Activated T-cell treated with anti-CD3 and anti-CD28 coated beads, Interleukin-2, amount 50 U/mL, for 4 hours (primary cell): ENCODE results near the gene TTC23. TPM values are rescaled to one million over a fixed set of nuclear protein-coding genes. Genes with fewer than 3 reads are reported as not detected.
"Not testable (repeated sequence)": the region's sequence is repeated elsewhere in the genome, so short reads cannot be mapped to it uniquely, and the experiment has no call there.

Experiments used
- ATAC-seq, 2 donors: fragments of 200-7000 bp; cut with Tn5 transposase; one replicate each; pipeline ENCODE4 v1.10.0; 2021
- DNase-seq: peaks from one replicate; pipeline ENCODE4 v3.0.0-alpha.2; 2020
- H3K27me3 Mint-ChIP-seq: one replicate; pipeline ENCODE4 v1.8.0; 2021; ENCODE audit warnings: low read depth, mixed read lengths
- H3K36me3 Mint-ChIP-seq: one replicate; pipeline ENCODE4 v1.8.0; 2022; ENCODE audit warnings: mixed read lengths; ENCODE audit not compliant: insufficient read depth
- H3K4me1 Mint-ChIP-seq: one replicate; pipeline ENCODE4 v1.8.0; 2021; ENCODE audit warnings: low read depth, mixed read lengths
- H3K4me3 Mint-ChIP-seq: one replicate; pipeline ENCODE4 v1.8.0; 2021; ENCODE audit warnings: mild to moderate bottlenecking, moderate library complexity, mixed read lengths
- H3K9me3 Mint-ChIP-seq: one replicate; pipeline ENCODE4 v1.8.0; 2021; ENCODE audit warnings: mixed read lengths
- total RNA-seq, 3 donors: library from RNA; stranded (reverse); gene quantifications; one replicate each; pipeline ENCODE4 v1.2.1, GENCODE V29; 2021

Gene TTC23
- total RNA-seq, 3 donors from 2014 or later = 1.1 to 3.0 (median 1.6) TPM

DNA sequence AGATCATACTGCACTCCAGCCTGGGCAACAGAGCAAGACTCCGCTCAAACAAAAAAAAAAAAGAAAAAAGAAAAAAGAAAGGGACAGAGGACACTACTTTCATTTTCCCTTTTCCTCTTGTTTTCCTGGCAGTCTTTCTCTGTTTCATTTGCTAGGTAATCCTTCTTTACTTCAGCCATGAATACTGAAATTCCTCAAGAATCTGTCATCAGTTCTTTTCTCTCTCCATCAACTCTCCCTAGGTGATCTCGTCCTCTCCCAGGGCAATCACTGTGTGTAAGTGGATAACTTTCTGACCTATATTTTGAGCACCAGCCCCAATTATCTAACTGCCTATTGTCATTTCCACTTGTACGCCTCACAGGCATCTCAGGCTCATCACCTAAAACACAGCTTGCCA lies 51.5 kb downstream of the TTC23 start:
- DNase-seq (no peak), ATAC-seq (no peak)
- no peaks in the 10 kb centered on the region for H3K27me3 Mint-ChIP-seq
- H3K9me3 Mint-ChIP-seq = no peaks in the 10 kb centered on the region
- no peak overlapping the region for H3K4me3 Mint-ChIP-seq
- no peaks in the 10 kb centered on the region for H3K4me1 Mint-ChIP-seq
- H3K36me3 Mint-ChIP-seq = peaks cover 3% of the 10 kb centered on the region

DNA sequence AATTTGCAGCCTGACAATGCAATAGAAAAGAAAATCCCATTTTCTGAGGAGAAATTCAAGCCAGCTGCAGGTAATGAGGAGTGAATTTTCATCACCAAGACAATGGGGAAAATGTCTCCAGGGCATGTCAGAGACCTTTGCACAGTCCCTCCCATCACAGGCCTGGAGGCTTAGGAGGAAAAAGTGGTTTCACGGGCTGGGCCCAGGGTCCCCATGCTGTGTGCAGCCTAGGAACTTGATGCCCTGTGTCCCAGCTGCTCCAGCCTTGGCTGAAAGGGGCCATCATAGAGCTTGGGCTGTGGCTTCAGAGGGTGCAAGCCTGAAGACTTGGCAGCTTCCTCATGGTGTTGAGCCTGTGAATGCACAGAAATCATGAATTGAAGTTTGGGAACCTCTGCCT lies 57.2 kb downstream of the TTC23 start:
- H3K27me3 Mint-ChIP-seq, H3K4me1 Mint-ChIP-seq, DNase-seq, H3K36me3 Mint-ChIP-seq, H3K4me3 Mint-ChIP-seq, ATAC-seq, H3K9me3 Mint-ChIP-seq: not testable (repeated sequence)

DNA sequence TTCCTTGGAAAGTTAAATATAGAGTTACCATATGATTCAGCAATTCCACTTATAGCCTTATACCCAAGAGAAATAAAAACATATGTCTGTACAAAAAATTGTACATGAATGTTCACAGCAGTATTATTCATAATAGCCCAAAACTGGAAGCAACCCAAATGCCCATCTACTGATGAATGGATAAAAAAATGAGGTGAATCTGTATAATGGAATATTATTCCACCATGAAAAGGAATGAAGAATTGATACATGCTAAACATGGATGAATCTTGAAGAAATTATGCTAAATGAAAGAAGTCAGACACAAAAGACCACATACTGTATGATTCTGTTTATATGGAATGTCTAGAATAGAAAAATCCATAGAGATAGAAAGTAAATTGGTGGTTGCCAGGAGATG lies 61.4 kb downstream of the TTC23 start:
- H3K36me3 Mint-ChIP-seq = no peaks in the 10 kb centered on the region
- DNase-seq (no peak), ATAC-seq (no peak)
- no peaks in the 10 kb centered on the region for H3K4me1 Mint-ChIP-seq
- H3K27me3 Mint-ChIP-seq = no peaks in the 10 kb centered on the region
- no peaks in the 10 kb centered on the region for H3K9me3 Mint-ChIP-seq
- no peak overlapping the region for H3K4me3 Mint-ChIP-seq

DNA sequence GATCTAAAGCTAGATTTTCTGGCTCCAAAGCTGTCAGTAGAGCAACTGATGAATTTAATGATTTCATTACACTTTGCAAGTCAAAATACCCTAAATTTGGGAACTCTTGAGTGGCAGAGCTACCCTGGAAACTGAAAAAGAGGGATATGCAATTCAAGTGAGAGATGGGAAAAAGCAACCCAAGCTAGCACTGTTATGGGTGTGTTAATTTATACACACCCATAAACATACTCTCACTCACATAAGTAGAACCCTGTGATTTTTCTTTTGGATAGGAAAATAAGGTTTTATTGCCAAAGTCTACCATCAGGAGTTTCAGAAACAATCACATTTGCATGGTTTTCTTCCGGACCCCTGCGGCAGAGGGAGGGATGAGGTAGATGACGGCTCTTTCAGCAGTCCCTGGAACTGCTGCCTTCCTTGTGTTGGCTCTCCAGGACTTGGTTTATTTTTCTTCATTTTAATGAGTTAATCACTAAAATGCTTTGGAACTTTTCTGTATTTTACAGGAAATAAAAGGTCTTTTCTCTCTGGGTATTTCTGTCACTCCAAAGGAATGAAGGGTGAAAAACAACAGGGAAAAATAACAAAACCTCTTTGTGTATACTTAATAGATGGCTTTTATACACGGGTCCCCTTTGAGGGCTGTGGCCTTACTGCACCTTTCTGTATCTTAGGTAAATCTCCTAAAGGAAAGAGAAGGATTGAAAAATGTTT lies 63.8 kb downstream of the TTC23 start:
- no peak for DNase-seq
- Mint-ChIP-seq H3K4me3 (no peak overlapping the region), H3K27me3 (no peaks in the 10 kb centered on the region), H3K4me1 (no peaks in the 10 kb centered on the region), H3K9me3 (no peaks in the 10 kb centered on the region), H3K36me3 (no peaks in the 10 kb centered on the region)
- no peak for ATAC-seq

DNA sequence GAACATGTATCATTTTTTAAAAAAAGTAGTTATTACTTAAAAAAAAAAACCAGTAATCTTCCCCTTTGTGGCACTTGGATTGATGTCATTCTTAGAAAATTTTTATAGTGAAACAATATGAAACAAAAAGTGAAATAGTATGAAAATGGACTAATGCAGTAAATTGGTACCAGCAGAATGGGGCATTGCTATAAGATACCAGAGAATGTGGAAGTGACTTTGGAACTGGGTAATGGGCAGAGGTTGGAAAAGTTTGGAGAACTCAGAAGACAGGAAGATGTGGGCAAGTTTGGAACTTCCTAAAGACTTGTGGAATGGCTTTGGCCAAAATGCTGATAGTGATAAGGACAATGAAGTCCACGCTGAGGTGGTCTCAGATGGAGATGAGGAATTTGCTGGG lies 66.6 kb downstream of the TTC23 start:
- H3K27me3 Mint-ChIP-seq = no peaks in the 10 kb centered on the region
- no peak for DNase-seq
- no peaks in the 10 kb centered on the region for H3K9me3 Mint-ChIP-seq
- no peaks in the 10 kb centered on the region for H3K4me1 Mint-ChIP-seq
- H3K4me3 Mint-ChIP-seq = no peak overlapping the region
- no peaks in the 10 kb centered on the region for H3K36me3 Mint-ChIP-seq
- ATAC-seq = no peak

DNA sequence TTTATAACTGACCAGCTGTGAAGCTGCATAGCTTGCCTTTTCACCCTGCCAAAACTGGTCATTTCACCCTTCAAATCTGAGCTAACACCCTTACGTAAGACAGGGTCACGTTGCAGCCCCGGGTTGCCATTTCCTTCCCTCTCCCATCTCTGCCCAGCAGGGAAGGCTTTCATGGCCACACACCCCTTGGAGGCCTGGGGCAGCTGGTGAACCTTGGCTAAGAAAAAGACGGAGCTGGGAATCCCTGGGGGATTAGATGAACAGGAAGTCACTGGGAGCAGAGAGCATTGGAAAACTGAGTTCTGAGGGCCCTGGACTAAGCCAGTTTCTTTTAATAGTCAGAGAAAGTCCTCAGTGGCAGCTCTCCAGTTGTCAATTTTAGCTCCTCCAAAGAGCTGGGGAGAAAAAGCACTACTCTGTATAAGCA lies 67.8 kb downstream of the TTC23 start:
- no peak for ATAC-seq
- Mint-ChIP-seq H3K4me1 (no peaks in the 10 kb centered on the region), H3K36me3 (no peaks in the 10 kb centered on the region)

DNA sequence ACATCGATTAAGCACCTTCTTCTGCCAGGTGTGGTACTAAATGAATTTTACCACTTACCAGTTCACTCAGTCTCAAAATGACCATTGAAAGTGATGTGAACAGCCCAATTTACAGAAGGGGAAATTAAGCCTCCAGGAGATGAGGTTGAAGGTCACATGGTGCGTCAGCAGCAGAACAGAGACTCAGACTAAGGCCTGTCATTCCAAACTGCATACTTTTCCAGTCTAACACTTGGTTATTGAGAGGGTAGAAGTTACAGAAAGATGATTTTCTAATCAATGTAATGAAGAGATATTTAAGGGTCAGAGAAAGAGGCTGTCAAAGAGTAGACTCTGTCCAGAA lies 68.4 kb downstream of the TTC23 start:
- no peaks in the 10 kb centered on the region for H3K27me3 Mint-ChIP-seq
- no peak for DNase-seq
- H3K36me3 Mint-ChIP-seq = no peaks in the 10 kb centered on the region
- no peak for ATAC-seq
- H3K4me3 Mint-ChIP-seq = no peak overlapping the region
- no peaks in the 10 kb centered on the region for H3K4me1 Mint-ChIP-seq
- H3K9me3 Mint-ChIP-seq = no peaks in the 10 kb centered on the region

More for the DNA sequence above, 67.8 kb downstream of the TTC23 start:
- Mint-ChIP-seq H3K27me3 (no peaks in the 10 kb centered on the region), H3K9me3 (no peaks in the 10 kb centered on the region), H3K4me3 (no peak overlapping the region)
- no peak for DNase-seq

DNA sequence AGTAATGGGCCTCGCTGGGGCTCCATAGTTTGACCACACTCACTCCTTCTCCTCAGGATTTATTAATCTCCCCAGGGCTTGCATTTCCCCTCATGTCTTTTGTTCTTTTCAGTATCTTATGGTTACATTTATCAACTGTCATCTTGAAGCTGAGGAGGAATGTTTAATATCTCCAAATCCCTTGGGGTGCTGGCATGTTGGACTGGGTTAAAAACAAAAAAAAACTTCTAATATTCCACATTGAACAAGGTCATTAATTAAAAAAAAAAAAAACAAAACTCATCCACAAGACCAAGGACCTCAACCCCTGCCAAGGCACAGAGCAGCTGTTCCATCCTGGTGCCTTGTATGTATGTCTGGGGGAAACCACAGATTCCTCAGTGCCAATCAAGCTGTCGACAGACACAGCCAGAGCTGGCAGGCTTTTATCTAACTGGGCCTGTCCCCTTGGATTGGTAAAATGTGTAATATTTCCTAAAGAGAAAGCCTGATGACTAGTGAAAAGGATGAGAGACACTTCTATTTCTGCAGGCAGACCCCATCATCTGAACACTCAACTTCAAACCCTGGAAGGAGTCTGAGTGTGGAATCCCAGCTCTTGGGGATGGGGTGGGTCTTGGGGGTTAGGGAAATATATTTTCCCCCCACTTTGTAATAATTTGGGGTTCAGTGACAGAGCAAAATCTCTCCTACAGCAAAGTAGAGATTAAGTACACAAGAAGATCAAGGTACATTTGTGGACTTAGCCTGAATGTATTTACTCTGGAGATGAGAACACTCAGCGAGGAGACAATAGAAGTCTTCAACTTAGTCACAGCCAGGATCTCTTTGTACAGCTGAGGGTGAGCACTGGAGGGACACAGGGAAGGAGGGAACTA lies 69.1 kb downstream of the TTC23 start:
- Mint-ChIP-seq H3K4me3 (no peak overlapping the region), H3K9me3 (no peaks in the 10 kb centered on the region), H3K4me1 (no peaks in the 10 kb centered on the region), H3K36me3 (no peaks in the 10 kb centered on the region), H3K27me3 (no peaks in the 10 kb centered on the region)
- no peak for ATAC-seq
- no peak for DNase-seq

DNA sequence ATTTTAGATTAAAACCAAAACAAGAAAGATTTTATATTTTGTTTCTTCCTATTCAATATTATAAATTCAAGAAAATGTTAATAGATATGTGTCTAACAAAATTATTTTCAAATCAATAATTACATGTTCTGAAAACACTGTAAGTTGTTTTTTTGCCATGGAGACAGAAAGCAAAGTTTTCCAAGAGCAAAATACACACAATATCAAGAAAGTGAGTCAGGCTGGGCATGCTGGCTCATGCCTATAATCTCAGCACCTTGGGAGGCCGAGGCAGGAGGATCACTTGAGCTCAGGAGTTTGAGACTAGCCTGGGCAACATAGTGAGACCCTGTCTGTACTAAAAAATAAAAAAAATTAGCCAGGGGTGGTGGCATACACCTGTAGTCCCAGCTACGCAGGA lies 71.7 kb downstream of the TTC23 start:
- DNase-seq (no peak), ATAC-seq (no peak)
- H3K4me3 Mint-ChIP-seq = no peak overlapping the region
- no peaks in the 10 kb centered on the region for H3K4me1 Mint-ChIP-seq
- no peaks in the 10 kb centered on the region for H3K36me3 Mint-ChIP-seq
- H3K9me3 Mint-ChIP-seq = no peaks in the 10 kb centered on the region
- H3K27me3 Mint-ChIP-seq = no peaks in the 10 kb centered on the region

DNA sequence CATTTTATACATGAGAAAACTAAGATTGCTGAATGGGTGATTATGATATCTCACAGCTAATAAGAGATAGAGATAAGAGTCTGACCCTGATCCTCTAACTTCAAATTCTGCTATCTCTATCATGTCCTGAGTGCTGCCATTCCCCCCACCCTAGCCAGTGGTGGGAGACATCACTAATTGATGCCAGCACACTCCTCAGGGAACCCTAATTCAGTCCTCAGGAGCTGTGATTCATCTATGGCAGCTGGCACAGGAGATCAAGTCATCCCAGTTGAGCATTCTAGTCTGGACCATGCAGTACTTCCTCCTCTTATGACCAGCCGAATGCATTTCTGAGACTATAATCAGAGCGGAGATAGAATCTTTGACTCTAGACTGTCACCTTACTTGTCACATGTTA lies 72.6 kb downstream of the TTC23 start:
- no peak overlapping the region for H3K4me3 Mint-ChIP-seq
- no peaks in the 10 kb centered on the region for H3K9me3 Mint-ChIP-seq
- no peaks in the 10 kb centered on the region for H3K36me3 Mint-ChIP-seq
- no peak for DNase-seq
- H3K4me1 Mint-ChIP-seq = no peaks in the 10 kb centered on the region
- no peaks in the 10 kb centered on the region for H3K27me3 Mint-ChIP-seq
- ATAC-seq = no peak

DNA sequence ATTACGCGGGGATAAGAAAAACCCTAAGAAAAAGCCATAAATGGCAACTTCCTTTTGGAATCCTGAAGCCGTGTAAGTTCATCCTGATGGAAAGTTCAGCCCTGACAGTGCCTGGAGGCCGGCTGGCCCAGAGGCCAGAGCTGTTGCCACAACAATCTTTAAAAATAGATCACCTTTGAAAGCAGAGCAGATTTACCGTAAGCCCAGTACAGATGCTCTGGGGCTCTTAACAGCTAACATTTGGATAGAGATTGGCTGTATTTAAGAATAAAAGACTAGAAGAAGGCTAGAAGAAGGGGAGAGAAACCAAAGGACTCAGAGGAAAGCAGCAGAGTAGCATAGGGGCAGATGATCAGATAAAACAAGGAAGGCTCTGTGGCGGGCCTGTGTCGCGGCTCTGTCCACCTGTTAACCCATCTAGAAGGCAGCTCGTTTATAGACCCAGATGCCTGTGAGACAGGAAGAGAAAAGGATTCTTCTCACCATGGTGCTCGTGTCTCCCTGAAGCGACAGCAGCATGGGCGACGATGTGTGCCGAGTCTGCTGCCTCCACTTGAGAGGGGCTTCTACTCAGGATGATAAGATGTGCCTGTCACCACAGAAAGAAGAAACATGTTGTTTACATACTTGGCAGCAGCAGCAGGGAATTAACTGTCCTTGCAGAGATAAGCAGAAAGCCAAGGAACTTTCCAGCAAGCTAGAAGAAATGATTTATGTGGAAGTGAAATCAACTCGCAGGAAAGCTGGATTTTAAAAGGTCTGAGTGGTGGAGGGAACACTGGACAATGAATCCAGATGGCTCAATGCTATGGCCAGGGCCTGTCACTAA lies 74.6 kb downstream of the TTC23 start:
- DNase-seq (no peak), ATAC-seq (no peak)
- Mint-ChIP-seq H3K4me1 (no peaks in the 10 kb centered on the region), H3K9me3 (no peaks in the 10 kb centered on the region), H3K36me3 (no peaks in the 10 kb centered on the region), H3K4me3 (no peak overlapping the region), H3K27me3 (no peaks in the 10 kb centered on the region)

DNA sequence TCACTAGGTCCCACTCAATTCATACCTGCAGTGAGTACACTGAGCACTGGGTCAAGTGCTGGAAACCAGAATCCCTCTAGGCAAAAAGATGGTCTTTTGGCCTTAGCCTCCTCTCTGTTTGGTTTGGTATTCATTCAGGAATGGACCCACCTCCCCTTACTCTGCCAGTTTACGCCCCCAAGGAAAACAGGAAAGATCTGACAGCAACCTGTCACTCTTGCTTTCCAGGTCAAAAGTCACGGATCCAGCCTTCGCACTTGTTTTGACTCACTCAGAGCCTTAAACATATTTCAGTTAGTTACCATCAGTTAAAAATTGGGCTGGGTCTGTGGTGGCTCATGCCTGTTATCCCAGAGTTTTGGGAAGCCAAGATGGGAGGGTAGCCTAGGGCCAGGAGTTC lies 76.4 kb downstream of the TTC23 start:
- Mint-ChIP-seq H3K36me3 (no peaks in the 10 kb centered on the region), H3K4me1 (no peaks in the 10 kb centered on the region), H3K9me3 (no peaks in the 10 kb centered on the region), H3K27me3 (no peaks in the 10 kb centered on the region), H3K4me3 (no peak overlapping the region)
- no peak for DNase-seq
- ATAC-seq = no peak

DNA sequence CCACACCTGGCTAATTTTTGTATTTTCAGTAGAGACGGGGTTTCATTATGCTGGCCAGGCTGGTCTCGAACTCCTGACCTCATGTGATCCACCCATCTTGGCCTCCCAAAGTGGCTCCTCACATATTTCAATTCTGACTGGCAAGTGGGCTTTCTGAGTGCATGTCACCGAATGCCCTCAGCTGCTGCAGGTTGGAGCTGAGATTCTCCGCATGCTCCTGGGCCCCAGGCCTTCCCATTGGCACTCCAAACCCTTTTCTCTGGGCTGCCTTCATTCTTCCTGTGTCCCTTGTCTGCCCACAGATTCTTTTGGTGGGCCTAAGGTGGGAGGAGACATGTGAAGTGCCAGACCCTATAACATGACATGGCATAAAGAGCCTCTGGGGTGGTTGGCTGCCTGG lies 77.2 kb downstream of the TTC23 start:
- Mint-ChIP-seq H3K4me3 (no peak overlapping the region), H3K27me3 (no peaks in the 10 kb centered on the region), H3K4me1 (no peaks in the 10 kb centered on the region), H3K36me3 (no peaks in the 10 kb centered on the region), H3K9me3 (no peaks in the 10 kb centered on the region)
- ATAC-seq (no peak), DNase-seq (no peak)

DNA sequence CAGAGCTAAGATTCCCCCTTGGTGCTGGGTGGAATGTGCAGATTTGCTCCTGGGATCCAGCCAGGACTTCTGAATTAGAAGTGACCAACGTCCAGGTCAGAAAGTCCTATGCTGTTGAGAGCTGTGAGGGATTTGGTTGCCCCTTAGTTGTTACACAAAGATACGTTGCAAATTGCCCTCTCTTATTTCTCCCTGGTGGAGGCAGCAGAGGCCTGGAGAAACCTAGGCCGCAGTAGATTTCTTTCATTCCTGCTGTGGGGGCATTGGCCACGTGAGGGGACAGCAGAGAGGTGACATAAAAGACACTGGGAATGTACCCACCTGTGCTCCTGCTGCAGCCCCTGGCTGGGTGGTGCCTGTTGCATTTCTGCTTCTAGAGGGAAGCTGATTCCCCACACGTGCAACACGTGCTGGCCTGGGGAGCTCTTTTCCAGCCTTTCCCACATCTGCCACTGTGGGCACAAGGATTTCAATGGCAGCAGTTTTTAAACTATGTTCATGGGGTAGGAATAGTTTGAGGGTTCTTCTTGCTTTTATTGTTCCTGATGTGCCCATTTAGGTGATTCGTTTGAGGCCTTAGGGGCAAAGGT lies 78.8 kb downstream of the TTC23 start:
- Mint-ChIP-seq H3K9me3 (no peaks in the 10 kb centered on the region), H3K4me3 (no peak overlapping the region), H3K4me1 (no peaks in the 10 kb centered on the region), H3K27me3 (no peaks in the 10 kb centered on the region), H3K36me3 (no peaks in the 10 kb centered on the region)
- no peak for DNase-seq
- no peak for ATAC-seq
